ENCODE data around the gene A3GALT2.
A peak's percentile ranks its signal among the peaks of the same experiment; 100 is the strongest.

The A3GALT2 gene

GRCh38 chr1:33320619-33321165 is at the start of gene A3GALT2:
Gene A3GALT2 (minus strand): TSS chr1:33321098. CDS start chr1:33321098, 0 bp downstream.
- Histone ChIP-seq H3K9me3 (ENCODE audit: control insufficient read depth in 2 of 2, low read length in 2 of 2) (no peaks in the 10 kb centered on the region), H3K36me3 (ENCODE audit: control insufficient read depth in 2 of 2, insufficient read depth in 2 of 2, low read length in 2 of 2) (peaks cover 31 to 32% of the 10 kb centered on the region in 2 donors), H3K4me1 (ENCODE audit: control insufficient read depth, insufficient read depth, low read length) (peaks cover 3% of the 10 kb centered on the region), H3K4me3 (ENCODE audit: low read length in 2 of 2) (no peak within 1 kb of the TSS), H3K9ac (ENCODE audit: low read length in 2 of 2) (no peak within 1 kb of the TSS), H3K27me3 (ENCODE audit: control insufficient read depth in 1 of 2, insufficient read depth in 2 of 2, low read length in 2 of 2) (no peaks in the 10 kb centered on the region), H3K27ac (ENCODE audit: low read length) (no peak within 1 kb of the TSS)

GRCh38 chr1:33370301-33370700 is 49.4 kb upstream of the A3GALT2 start:
- peaks cover 10 to 13% of the 10 kb centered on the region in 2 donors for H3K36me3 ChIP-seq (ENCODE audit: control insufficient read depth in 2 of 2, insufficient read depth in 2 of 2, low read length in 2 of 2)
- H3K4me1 ChIP-seq (ENCODE audit: control insufficient read depth, insufficient read depth, low read length) = peaks cover 50% of the 10 kb centered on the region

GRCh38 chr1:33369764-33370163 is 48.9 kb upstream of the A3GALT2 start:
- H3K27ac ChIP-seq (ENCODE audit: low read length) = no peak overlapping the region
- no peak overlapping the region for H3K4me3 ChIP-seq (ENCODE audit: low read length in 2 of 2)
- H3K4me1 ChIP-seq (ENCODE audit: control insufficient read depth, insufficient read depth, low read length) = peaks cover 50% of the 10 kb centered on the region
- H3K27me3 ChIP-seq (ENCODE audit: control insufficient read depth in 1 of 2, insufficient read depth in 2 of 2, low read length in 2 of 2) = no peaks in the 10 kb centered on the region
- no peaks in the 10 kb centered on the region for H3K9me3 ChIP-seq (ENCODE audit: control insufficient read depth in 2 of 2, low read length in 2 of 2)
- no peak overlapping the region for H3K9ac ChIP-seq (ENCODE audit: low read length in 2 of 2)
- H3K36me3 ChIP-seq (ENCODE audit: control insufficient read depth in 2 of 2, insufficient read depth in 2 of 2, low read length in 2 of 2) = peaks cover 10 to 13% of the 10 kb centered on the region in 2 donors

More at GRCh38 chr1:33370301-33370700, 49.4 kb upstream of the A3GALT2 start:
- H3K27me3 ChIP-seq (ENCODE audit: control insufficient read depth in 1 of 2, insufficient read depth in 2 of 2, low read length in 2 of 2) = no peaks in the 10 kb centered on the region
- H3K27ac ChIP-seq (ENCODE audit: low read length) = peak overlapping the region; percentile 6
- H3K4me3 ChIP-seq (ENCODE audit: low read length in 2 of 2) = no peak overlapping the region
- H3K9ac ChIP-seq (ENCODE audit: low read length in 2 of 2) = no peak overlapping the region
- H3K9me3 ChIP-seq (ENCODE audit: control insufficient read depth in 2 of 2, low read length in 2 of 2) = no peaks in the 10 kb centered on the region

- Histone ChIP-seq H3K9me3 (ENCODE audit: control insufficient read depth in 2 of 2, low read length in 2 of 2) (no peaks in the 10 kb centered on the region), H3K4me1 (ENCODE audit: control insufficient read depth, insufficient read depth, low read length) (peaks cover 50% of the 10 kb centered on the region), H3K4me3 (ENCODE audit: low read length in 2 of 2) (no peak overlapping the region), H3K9ac (ENCODE audit: low read length in 2 of 2) (no peak overlapping the region), H3K27ac (ENCODE audit: low read length) (no peak overlapping the region), H3K27me3 (ENCODE audit: control insufficient read depth in 1 of 2, insufficient read depth in 2 of 2, low read length in 2 of 2) (no peaks in the 10 kb centered on the region), H3K36me3 (ENCODE audit: control insufficient read depth in 2 of 2, insufficient read depth in 2 of 2, low read length in 2 of 2) (peaks cover 10 to 13% of the 10 kb centered on the region in 2 donors)
Measured at GRCh38 chr1:33369081-33369480, 48.2 kb upstream of the A3GALT2 start.

- H3K36me3 ChIP-seq (ENCODE audit: control insufficient read depth in 2 of 2, insufficient read depth in 2 of 2, low read length in 2 of 2) = peaks cover 10 to 13% of the 10 kb centered on the region in 2 donors
- no peak overlapping the region for H3K4me3 ChIP-seq (ENCODE audit: low read length in 2 of 2)
- no peaks in the 10 kb centered on the region for H3K27me3 ChIP-seq (ENCODE audit: control insufficient read depth in 1 of 2, insufficient read depth in 2 of 2, low read length in 2 of 2)
- H3K9me3 ChIP-seq (ENCODE audit: control insufficient read depth in 2 of 2, low read length in 2 of 2) = no peaks in the 10 kb centered on the region
- H3K27ac ChIP-seq (ENCODE audit: low read length) = no peak overlapping the region
- H3K9ac ChIP-seq (ENCODE audit: low read length in 2 of 2) = no peak overlapping the region
- peaks cover 53% of the 10 kb centered on the region for H3K4me1 ChIP-seq (ENCODE audit: control insufficient read depth, insufficient read depth, low read length)
Measured at GRCh38 chr1:33368431-33368830, 47.5 kb upstream of the A3GALT2 start.

GRCh38 chr1:33367485-33368405 is 46.8 kb upstream of the A3GALT2 start:
- Histone ChIP-seq H3K27ac (ENCODE audit: low read length) (peak overlapping the region; percentile 77), H3K4me3 (ENCODE audit: low read length in 2 of 2) (peak overlapping the region in 1 of 2 donors; percentile 14), H3K27me3 (ENCODE audit: control insufficient read depth in 1 of 2, insufficient read depth in 2 of 2, low read length in 2 of 2) (no peaks in the 10 kb centered on the region), H3K36me3 (ENCODE audit: control insufficient read depth in 2 of 2, insufficient read depth in 2 of 2, low read length in 2 of 2) (peaks cover 10 to 13% of the 10 kb centered on the region in 2 donors), H3K9me3 (ENCODE audit: control insufficient read depth in 2 of 2, low read length in 2 of 2) (no peaks in the 10 kb centered on the region), H3K9ac (ENCODE audit: low read length in 2 of 2) (peak overlapping the region; percentile 13 to 23), H3K4me1 (ENCODE audit: control insufficient read depth, insufficient read depth, low read length) (peaks cover 60% of the 10 kb centered on the region)

- peak overlapping the region; percentile 14 to 29 for H3K4me3 ChIP-seq (ENCODE audit: low read length in 2 of 2)
- no peaks in the 10 kb centered on the region for H3K27me3 ChIP-seq (ENCODE audit: control insufficient read depth in 1 of 2, insufficient read depth in 2 of 2, low read length in 2 of 2)
- peak overlapping the region; percentile 77 for H3K27ac ChIP-seq (ENCODE audit: low read length)
- peak overlapping the region; percentile 13 to 23 for H3K9ac ChIP-seq (ENCODE audit: low read length in 2 of 2)
- no peaks in the 10 kb centered on the region for H3K9me3 ChIP-seq (ENCODE audit: control insufficient read depth in 2 of 2, low read length in 2 of 2)
- peaks cover 66% of the 10 kb centered on the region for H3K4me1 ChIP-seq (ENCODE audit: control insufficient read depth, insufficient read depth, low read length)
- peaks cover 6 to 10% of the 10 kb centered on the region in 2 donors for H3K36me3 ChIP-seq (ENCODE audit: control insufficient read depth in 2 of 2, insufficient read depth in 2 of 2, low read length in 2 of 2)
Measured at GRCh38 chr1:33366762-33367484, 46.0 kb upstream of the A3GALT2 start.

GRCh38 chr1:33365560-33365997 is 44.7 kb upstream of the A3GALT2 start:
- Histone ChIP-seq H3K9me3 (ENCODE audit: control insufficient read depth in 2 of 2, low read length in 2 of 2) (no peaks in the 10 kb centered on the region), H3K4me1 (ENCODE audit: control insufficient read depth, insufficient read depth, low read length) (peaks cover 64% of the 10 kb centered on the region), H3K27me3 (ENCODE audit: control insufficient read depth in 1 of 2, insufficient read depth in 2 of 2, low read length in 2 of 2) (no peaks in the 10 kb centered on the region), H3K4me3 (ENCODE audit: low read length in 2 of 2) (no peak overlapping the region), H3K36me3 (ENCODE audit: control insufficient read depth in 2 of 2, insufficient read depth in 2 of 2, low read length in 2 of 2) (peaks cover 5 to 12% of the 10 kb centered on the region in 2 donors), H3K27ac (ENCODE audit: low read length) (peak overlapping the region; percentile 77), H3K9ac (ENCODE audit: low read length in 2 of 2) (peak overlapping the region; percentile 5 to 64)

GRCh38 chr1:33364565-33364918 is 43.6 kb upstream of the A3GALT2 start:
- Histone ChIP-seq H3K9me3 (ENCODE audit: control insufficient read depth in 2 of 2, low read length in 2 of 2) (no peaks in the 10 kb centered on the region), H3K27ac (ENCODE audit: low read length) (peak overlapping the region; percentile 77), H3K4me1 (ENCODE audit: control insufficient read depth, insufficient read depth, low read length) (peaks cover 63% of the 10 kb centered on the region), H3K4me3 (ENCODE audit: low read length in 2 of 2) (no peak overlapping the region), H3K9ac (ENCODE audit: low read length in 2 of 2) (peak overlapping the region; percentile 21 to 46), H3K36me3 (ENCODE audit: control insufficient read depth in 2 of 2, insufficient read depth in 2 of 2, low read length in 2 of 2) (peaks cover 5 to 9% of the 10 kb centered on the region in 2 donors), H3K27me3 (ENCODE audit: control insufficient read depth in 1 of 2, insufficient read depth in 2 of 2, low read length in 2 of 2) (no peaks in the 10 kb centered on the region)

- Histone ChIP-seq H3K4me3 (ENCODE audit: low read length in 2 of 2) (peak overlapping the region in 1 of 2 donors; percentile 47), H3K4me1 (ENCODE audit: control insufficient read depth, insufficient read depth, low read length) (peaks cover 63% of the 10 kb centered on the region), H3K9ac (ENCODE audit: low read length in 2 of 2) (peak overlapping the region; percentile 10 to 47), H3K27ac (ENCODE audit: low read length) (peak overlapping the region; percentile 77), H3K9me3 (ENCODE audit: control insufficient read depth in 2 of 2, low read length in 2 of 2) (no peaks in the 10 kb centered on the region), H3K27me3 (ENCODE audit: control insufficient read depth in 1 of 2, insufficient read depth in 2 of 2, low read length in 2 of 2) (no peaks in the 10 kb centered on the region), H3K36me3 (ENCODE audit: control insufficient read depth in 2 of 2, insufficient read depth in 2 of 2, low read length in 2 of 2) (peaks cover 0 to 2% of the 10 kb centered on the region in 2 donors)
Measured at GRCh38 chr1:33363470-33363861, 42.6 kb upstream of the A3GALT2 start.
